ENCODE data around the gene CSTF1. TPM values are rescaled to one million over a fixed set of nuclear protein-coding genes. Genes with fewer than 3 reads are reported as not detected.

CSTF1 gene
- total RNA-seq, 1 donor from 2014 or later, result 20.9 TPM

DNA sequence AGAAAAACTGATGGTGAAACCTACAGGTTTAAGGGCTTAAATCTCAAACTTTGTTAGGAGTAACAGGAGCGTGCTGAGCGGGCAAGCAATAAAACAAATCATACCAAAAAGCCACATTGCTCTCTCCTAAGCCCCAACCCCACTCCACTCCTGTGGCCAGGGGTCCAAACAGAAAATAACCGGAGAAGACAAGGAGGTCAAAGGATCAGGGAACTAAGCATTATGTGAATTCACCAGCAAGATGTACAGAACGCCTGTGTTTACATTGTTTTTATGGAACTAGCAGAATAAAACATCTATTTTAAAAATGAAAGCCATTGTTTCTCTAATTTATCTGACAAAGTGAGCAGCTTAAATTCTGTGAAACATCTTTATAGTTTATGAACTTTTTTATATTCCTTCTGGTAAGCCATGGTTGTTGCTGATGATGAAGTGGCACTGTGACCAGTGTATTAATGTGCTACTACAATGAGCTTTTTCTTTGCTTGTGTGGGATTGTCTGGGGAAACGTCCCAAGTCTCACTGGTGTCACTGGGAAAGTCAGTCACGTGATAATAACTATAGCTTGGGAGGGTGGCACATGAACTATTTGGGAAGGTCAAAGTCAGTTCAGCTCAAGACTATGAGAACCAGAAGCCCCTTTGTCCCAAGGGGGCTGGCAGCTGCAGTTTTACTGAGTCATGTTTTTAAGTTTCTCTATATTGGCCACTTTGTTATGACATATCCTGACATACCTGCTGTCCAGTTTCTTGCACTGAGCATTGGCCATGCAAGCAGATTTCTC lies 23.9 kb upstream of the CSTF1 start:
- Histone ChIP-seq H3K27ac (ENCODE audit: low read depth, low read length) (no peak overlapping the region), H3K9ac (ENCODE audit: low read depth in 1 of 3, low read length in 3 of 3) (no peak overlapping the region), H3K4me1 (ENCODE audit: control insufficient read depth in 3 of 3, insufficient read depth in 3 of 3, low read length in 3 of 3) (no peaks in the 10 kb centered on the region), H3K36me3 (ENCODE audit: control insufficient read depth in 3 of 3, insufficient read depth in 3 of 3, low read length in 3 of 3) (peaks cover 16 to 28% (median 24%) of the 10 kb centered on the region in 3 donors), H3K27me3 (ENCODE audit: control insufficient read depth in 3 of 3, insufficient read depth in 3 of 3, low read length in 3 of 3) (no peaks in the 10 kb centered on the region), H3K9me3 (ENCODE audit: control insufficient read depth in 3 of 3, low read length in 3 of 3) (no peaks in the 10 kb centered on the region), H3K4me3 (ENCODE audit: low read length in 3 of 3) (no peak overlapping the region)

DNA sequence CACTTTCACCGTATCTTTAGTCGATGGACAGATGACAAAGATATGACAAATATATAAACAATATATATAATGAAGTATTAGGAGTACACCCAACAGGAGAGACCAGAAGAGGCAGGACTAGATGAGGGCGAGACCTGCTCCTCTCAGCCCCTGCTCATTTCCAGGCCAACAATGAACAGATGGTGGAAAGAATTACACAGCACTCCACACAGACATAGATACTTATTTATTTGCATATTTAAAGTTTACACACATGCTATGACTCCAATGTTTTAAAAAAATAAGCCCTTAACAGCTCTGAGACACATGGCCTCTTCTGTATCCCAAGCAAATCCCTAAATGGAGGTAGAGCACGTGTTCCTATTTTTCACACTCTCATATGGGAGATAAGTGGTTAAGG lies 23.3 kb upstream of the CSTF1 start:
- peaks cover 14 to 28% (median 24%) of the 10 kb centered on the region in 3 donors for H3K36me3 ChIP-seq (ENCODE audit: control insufficient read depth in 3 of 3, insufficient read depth in 3 of 3, low read length in 3 of 3)

DNA sequence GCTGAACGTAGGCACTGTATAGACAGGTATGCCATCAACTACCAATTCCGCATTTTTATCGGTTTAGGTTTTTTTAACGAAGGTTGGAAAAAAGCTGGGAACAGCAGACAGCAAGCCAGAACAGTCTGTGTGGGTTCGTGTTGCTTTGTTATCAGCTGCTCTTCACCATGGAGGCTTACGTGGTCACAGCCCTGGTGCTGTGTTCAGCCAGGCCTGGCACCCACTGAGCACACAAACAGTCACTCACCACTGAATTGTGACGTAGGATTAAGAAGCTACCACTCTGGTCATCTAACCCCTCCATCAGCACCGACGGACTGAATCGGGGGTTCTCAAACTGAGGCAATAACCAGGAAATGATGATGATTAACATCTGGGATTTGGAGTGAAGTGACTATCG lies 20.5 kb upstream of the CSTF1 start:
- no peak overlapping the region for H3K9ac ChIP-seq (ENCODE audit: low read depth in 1 of 3, low read length in 3 of 3)
- H3K27ac ChIP-seq (ENCODE audit: low read depth, low read length), result no peak overlapping the region
- H3K36me3 ChIP-seq (ENCODE audit: control insufficient read depth in 3 of 3, insufficient read depth in 3 of 3, low read length in 3 of 3), result peaks cover 0 to 8% (median 7%) of the 10 kb centered on the region in 3 donors
- no peaks in the 10 kb centered on the region for H3K4me1 ChIP-seq (ENCODE audit: control insufficient read depth in 3 of 3, insufficient read depth in 3 of 3, low read length in 3 of 3)
- no peaks in the 10 kb centered on the region for H3K9me3 ChIP-seq (ENCODE audit: control insufficient read depth in 3 of 3, low read length in 3 of 3)
- H3K4me3 ChIP-seq (ENCODE audit: low read length in 3 of 3), result no peak overlapping the region
- H3K27me3 ChIP-seq (ENCODE audit: control insufficient read depth in 3 of 3, insufficient read depth in 3 of 3, low read length in 3 of 3), result no peaks in the 10 kb centered on the region

More for the DNA sequence above, 23.3 kb upstream of the CSTF1 start:
- Histone ChIP-seq H3K27me3 (ENCODE audit: control insufficient read depth in 3 of 3, insufficient read depth in 3 of 3, low read length in 3 of 3) (no peaks in the 10 kb centered on the region), H3K4me3 (ENCODE audit: low read length in 3 of 3) (no peak overlapping the region), H3K9ac (ENCODE audit: low read depth in 1 of 3, low read length in 3 of 3) (no peak overlapping the region), H3K4me1 (ENCODE audit: control insufficient read depth in 3 of 3, insufficient read depth in 3 of 3, low read length in 3 of 3) (no peaks in the 10 kb centered on the region), H3K27ac (ENCODE audit: low read depth, low read length) (no peak overlapping the region), H3K9me3 (ENCODE audit: control insufficient read depth in 3 of 3, low read length in 3 of 3) (no peaks in the 10 kb centered on the region)

DNA sequence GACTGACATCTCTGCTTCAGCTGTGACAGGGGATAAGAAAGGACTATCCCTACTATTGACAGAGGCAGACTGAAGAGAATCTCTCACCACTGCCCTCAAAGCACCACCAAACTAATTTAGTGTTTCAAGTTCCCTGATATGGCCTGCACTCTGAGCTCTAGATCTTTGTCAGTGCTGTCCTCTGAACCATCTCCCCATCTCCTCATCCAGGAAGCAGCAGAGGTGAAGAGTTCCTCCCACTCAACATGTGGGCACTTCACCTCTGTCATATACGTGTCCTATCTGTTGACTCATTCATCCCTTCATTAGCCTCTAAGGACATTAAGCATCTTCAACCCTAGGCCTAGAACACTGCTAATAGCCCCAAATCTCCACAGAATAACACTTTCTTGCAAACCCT lies 19.6 kb upstream of the CSTF1 start:
- Histone ChIP-seq H3K27ac (ENCODE audit: low read depth, low read length) (no peak overlapping the region), H3K36me3 (ENCODE audit: control insufficient read depth in 3 of 3, insufficient read depth in 3 of 3, low read length in 3 of 3) (peaks cover 0 to 3% (median under 1%) of the 10 kb centered on the region in 3 donors), H3K4me3 (ENCODE audit: low read length in 3 of 3) (no peak overlapping the region), H3K27me3 (ENCODE audit: control insufficient read depth in 3 of 3, insufficient read depth in 3 of 3, low read length in 3 of 3) (no peaks in the 10 kb centered on the region), H3K9me3 (ENCODE audit: control insufficient read depth in 3 of 3, low read length in 3 of 3) (no peaks in the 10 kb centered on the region), H3K9ac (ENCODE audit: low read depth in 1 of 3, low read length in 3 of 3) (no peak overlapping the region), H3K4me1 (ENCODE audit: control insufficient read depth in 3 of 3, insufficient read depth in 3 of 3, low read length in 3 of 3) (no peaks in the 10 kb centered on the region)

DNA sequence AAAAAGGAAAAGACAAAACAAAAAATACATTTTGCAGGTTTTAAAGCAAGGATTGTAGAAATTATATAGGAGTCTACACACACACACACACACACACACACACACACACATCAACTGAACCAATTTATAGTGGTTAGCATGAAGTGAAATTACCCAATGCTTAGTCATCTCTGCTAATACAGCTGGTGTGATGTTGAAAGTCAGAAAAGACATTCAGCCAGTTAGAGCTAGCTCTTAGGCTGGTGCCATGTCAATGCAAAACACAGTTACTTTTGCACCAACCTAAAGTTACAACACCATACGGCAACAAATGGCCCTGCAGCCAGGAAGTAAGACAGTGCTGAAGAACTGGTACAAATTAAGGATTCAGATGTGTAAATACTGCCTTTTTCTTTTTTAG lies 18.5 kb upstream of the CSTF1 start:
- peaks cover 0 to 6% (median 0%) of the 10 kb centered on the region in 3 donors for H3K36me3 ChIP-seq (ENCODE audit: control insufficient read depth in 3 of 3, insufficient read depth in 3 of 3, low read length in 3 of 3)
- no peaks in the 10 kb centered on the region for H3K4me1 ChIP-seq (ENCODE audit: control insufficient read depth in 3 of 3, insufficient read depth in 3 of 3, low read length in 3 of 3)
- H3K27ac ChIP-seq (ENCODE audit: low read depth, low read length), result no peak overlapping the region
- H3K9ac ChIP-seq (ENCODE audit: low read depth in 1 of 3, low read length in 3 of 3), result no peak overlapping the region
- H3K4me3 ChIP-seq (ENCODE audit: low read length in 3 of 3), result no peak overlapping the region
- no peaks in the 10 kb centered on the region for H3K9me3 ChIP-seq (ENCODE audit: control insufficient read depth in 3 of 3, low read length in 3 of 3)
- H3K27me3 ChIP-seq (ENCODE audit: control insufficient read depth in 3 of 3, insufficient read depth in 3 of 3, low read length in 3 of 3), result no peaks in the 10 kb centered on the region

DNA sequence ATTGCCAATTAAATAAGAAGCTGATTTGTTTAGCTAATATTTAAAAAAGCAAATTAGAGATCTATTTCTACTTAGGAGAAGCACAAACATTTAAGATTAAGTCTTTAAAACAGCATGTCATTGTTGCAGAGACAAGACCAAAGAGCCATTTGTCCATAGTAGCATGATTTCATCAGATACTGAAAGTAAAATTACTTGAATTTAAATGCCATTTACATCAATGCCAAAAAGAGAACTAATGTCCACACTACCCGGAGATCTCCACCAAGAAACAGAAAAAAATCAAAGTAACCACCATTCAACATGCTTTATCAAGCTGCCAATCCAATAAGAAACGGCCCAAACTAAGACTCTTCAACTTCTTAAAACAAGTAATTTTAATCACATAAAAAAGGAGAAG lies 16.1 kb upstream of the CSTF1 start:
- Histone ChIP-seq H3K36me3 (ENCODE audit: control insufficient read depth in 3 of 3, insufficient read depth in 3 of 3, low read length in 3 of 3) (peaks cover 0 to 9% (median 0%) of the 10 kb centered on the region in 3 donors), H3K9ac (ENCODE audit: low read depth in 1 of 3, low read length in 3 of 3) (no peak overlapping the region), H3K4me1 (ENCODE audit: control insufficient read depth in 3 of 3, insufficient read depth in 3 of 3, low read length in 3 of 3) (no peaks in the 10 kb centered on the region), H3K27ac (ENCODE audit: low read depth, low read length) (no peak overlapping the region), H3K27me3 (ENCODE audit: control insufficient read depth in 3 of 3, insufficient read depth in 3 of 3, low read length in 3 of 3) (no peaks in the 10 kb centered on the region), H3K4me3 (ENCODE audit: low read length in 3 of 3) (no peak overlapping the region), H3K9me3 (ENCODE audit: control insufficient read depth in 3 of 3, low read length in 3 of 3) (no peaks in the 10 kb centered on the region)

DNA sequence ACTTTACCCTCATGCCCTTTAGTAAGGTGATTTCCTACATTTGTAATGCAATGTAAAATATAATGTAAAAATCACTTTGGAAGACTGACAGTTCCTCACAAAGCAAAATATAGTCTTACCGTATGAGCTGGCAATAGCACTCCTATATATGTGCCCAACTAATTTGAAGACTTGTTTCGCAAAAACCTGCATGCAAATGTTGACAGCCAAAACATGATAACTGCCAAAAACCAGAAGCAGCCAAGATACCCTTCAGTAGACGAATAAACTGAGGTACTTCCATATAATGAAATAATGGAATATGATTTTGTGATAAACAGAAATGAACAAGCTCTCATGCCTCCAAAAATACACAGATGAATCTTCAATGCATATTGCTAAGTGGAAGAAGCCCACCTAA lies 14.1 kb upstream of the CSTF1 start:
- no peak overlapping the region for H3K9ac ChIP-seq (ENCODE audit: low read depth in 1 of 3, low read length in 3 of 3)
- H3K36me3 ChIP-seq (ENCODE audit: control insufficient read depth in 3 of 3, insufficient read depth in 3 of 3, low read length in 3 of 3), result peaks cover 0 to 6% (median 0%) of the 10 kb centered on the region in 3 donors
- no peak overlapping the region for H3K27ac ChIP-seq (ENCODE audit: low read depth, low read length)
- no peaks in the 10 kb centered on the region for H3K4me1 ChIP-seq (ENCODE audit: control insufficient read depth in 3 of 3, insufficient read depth in 3 of 3, low read length in 3 of 3)
- no peak overlapping the region for H3K4me3 ChIP-seq (ENCODE audit: low read length in 3 of 3)
- no peaks in the 10 kb centered on the region for H3K9me3 ChIP-seq (ENCODE audit: control insufficient read depth in 3 of 3, low read length in 3 of 3)
- H3K27me3 ChIP-seq (ENCODE audit: control insufficient read depth in 3 of 3, insufficient read depth in 3 of 3, low read length in 3 of 3), result no peaks in the 10 kb centered on the region

DNA sequence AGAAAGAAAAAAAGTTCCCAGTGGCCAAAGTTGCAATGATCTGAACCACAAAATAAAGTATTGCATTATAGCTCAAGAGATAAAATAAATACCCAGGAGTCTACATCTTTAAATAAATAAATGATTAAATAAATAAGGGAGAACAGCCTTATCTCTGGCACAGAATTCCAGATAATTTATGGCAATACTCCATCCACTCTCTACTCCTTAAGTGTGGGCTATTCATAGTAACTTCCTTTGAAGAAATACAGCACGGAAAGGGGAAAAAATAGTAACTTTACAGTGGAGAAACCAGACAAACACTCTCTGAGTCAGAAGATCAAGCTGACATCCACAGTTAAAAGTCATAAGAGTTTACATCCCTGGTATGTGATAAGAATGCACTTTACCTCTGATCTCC lies 12.1 kb upstream of the CSTF1 start:
- no peak overlapping the region for H3K4me3 ChIP-seq (ENCODE audit: low read length in 3 of 3)
- no peaks in the 10 kb centered on the region for H3K9me3 ChIP-seq (ENCODE audit: control insufficient read depth in 3 of 3, low read length in 3 of 3)
- H3K4me1 ChIP-seq (ENCODE audit: control insufficient read depth in 3 of 3, insufficient read depth in 3 of 3, low read length in 3 of 3), result no peaks in the 10 kb centered on the region
- H3K9ac ChIP-seq (ENCODE audit: low read depth in 1 of 3, low read length in 3 of 3), result no peak overlapping the region
- peaks cover 0 to 9% (median 0%) of the 10 kb centered on the region in 3 donors for H3K36me3 ChIP-seq (ENCODE audit: control insufficient read depth in 3 of 3, insufficient read depth in 3 of 3, low read length in 3 of 3)
- no peak overlapping the region for H3K27ac ChIP-seq (ENCODE audit: low read depth, low read length)
- H3K27me3 ChIP-seq (ENCODE audit: control insufficient read depth in 3 of 3, insufficient read depth in 3 of 3, low read length in 3 of 3), result no peaks in the 10 kb centered on the region

DNA sequence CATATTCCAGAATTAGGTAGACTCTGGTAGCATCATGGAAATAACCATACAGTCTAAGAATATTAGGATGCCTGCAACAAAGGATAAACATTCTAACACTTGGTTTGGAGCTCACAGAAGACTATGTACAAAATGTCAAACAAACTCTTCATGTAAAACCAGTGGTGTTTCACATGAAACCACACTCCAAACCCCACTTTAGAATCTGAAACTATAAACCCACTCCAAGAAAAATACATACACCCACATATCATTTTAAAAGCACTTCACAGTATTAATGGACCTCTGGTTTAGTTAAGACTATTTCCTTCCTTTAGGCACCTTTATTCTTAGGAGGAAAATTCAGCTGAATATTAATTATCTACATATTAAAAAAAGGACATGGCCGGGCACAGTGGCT lies 10.9 kb upstream of the CSTF1 start:
- no peaks in the 10 kb centered on the region for H3K4me1 ChIP-seq (ENCODE audit: control insufficient read depth in 3 of 3, insufficient read depth in 3 of 3, low read length in 3 of 3)
- H3K9ac ChIP-seq (ENCODE audit: low read depth in 1 of 3, low read length in 3 of 3), result no peak overlapping the region
- peaks cover 0 to 14% (median 2%) of the 10 kb centered on the region in 3 donors for H3K36me3 ChIP-seq (ENCODE audit: control insufficient read depth in 3 of 3, insufficient read depth in 3 of 3, low read length in 3 of 3)
- no peak overlapping the region for H3K27ac ChIP-seq (ENCODE audit: low read depth, low read length)
- H3K4me3 ChIP-seq (ENCODE audit: low read length in 3 of 3), result no peak overlapping the region
- H3K9me3 ChIP-seq (ENCODE audit: control insufficient read depth in 3 of 3, low read length in 3 of 3), result no peaks in the 10 kb centered on the region
- no peaks in the 10 kb centered on the region for H3K27me3 ChIP-seq (ENCODE audit: control insufficient read depth in 3 of 3, insufficient read depth in 3 of 3, low read length in 3 of 3)

DNA sequence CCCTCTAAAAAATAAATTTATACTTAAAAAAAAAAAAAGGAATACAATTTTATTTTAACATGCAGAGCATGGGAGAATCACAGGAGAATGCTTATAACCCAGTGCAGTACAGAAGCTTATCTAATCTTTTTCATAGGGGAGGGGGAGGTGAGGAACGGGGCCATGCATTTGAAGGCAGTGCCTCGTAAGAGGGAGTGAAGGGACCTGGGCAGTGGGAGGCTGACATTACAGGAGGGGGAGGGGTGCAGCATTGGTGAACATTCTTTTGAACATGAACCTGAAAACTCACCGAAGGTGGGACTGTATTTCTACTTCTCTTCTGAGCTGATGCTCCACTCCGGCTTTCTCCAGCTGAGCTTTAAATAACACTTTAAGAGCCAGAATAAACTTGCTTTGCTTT lies 9.7 kb upstream of the CSTF1 start:
- H3K9me3 ChIP-seq (ENCODE audit: control insufficient read depth in 3 of 3, low read length in 3 of 3), result no peaks in the 10 kb centered on the region
- peaks cover 0 to 14% (median 2%) of the 10 kb centered on the region in 3 donors for H3K36me3 ChIP-seq (ENCODE audit: control insufficient read depth in 3 of 3, insufficient read depth in 3 of 3, low read length in 3 of 3)
- no peak overlapping the region for H3K4me3 ChIP-seq (ENCODE audit: low read length in 3 of 3)

More for the DNA sequence above, 9.7 kb upstream of the CSTF1 start:
- no peaks in the 10 kb centered on the region for H3K27me3 ChIP-seq (ENCODE audit: control insufficient read depth in 3 of 3, insufficient read depth in 3 of 3, low read length in 3 of 3)
- no peak overlapping the region for H3K27ac ChIP-seq (ENCODE audit: low read depth, low read length)
- no peaks in the 10 kb centered on the region for H3K4me1 ChIP-seq (ENCODE audit: control insufficient read depth in 3 of 3, insufficient read depth in 3 of 3, low read length in 3 of 3)
- H3K9ac ChIP-seq (ENCODE audit: low read depth in 1 of 3, low read length in 3 of 3), result no peak overlapping the region
